Measurements from ENCODE around the gene CHN2. TPM values are rescaled to one million over a fixed set of nuclear protein-coding genes. Genes with fewer than 3 reads are reported as not detected.

Gene CHN2
- total RNA-seq, 1 experiment from 2014 or later: not detected

DNA sequence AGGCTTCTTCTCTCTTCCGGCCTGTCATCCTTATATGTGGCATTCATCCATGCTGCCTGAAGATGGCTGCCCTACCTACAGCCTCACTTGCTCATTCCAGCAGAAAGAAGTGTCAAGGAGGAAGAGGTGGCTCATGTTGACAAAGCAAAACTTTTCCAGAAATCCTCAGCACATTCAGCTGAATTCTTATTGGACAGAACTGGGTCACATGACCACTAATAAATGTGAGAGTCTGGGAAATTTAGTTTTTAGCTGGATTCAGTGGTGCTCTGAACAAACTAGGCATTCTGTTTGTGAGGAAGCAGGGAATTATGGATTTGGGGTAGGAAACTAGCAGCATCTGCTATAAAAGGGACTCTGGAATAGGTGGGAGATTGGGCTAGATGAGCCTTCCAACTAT is 58.6 kb downstream of the CHN2 start:
- H3K4me2 ChIP-seq: no peak overlapping the region
- H3K79me2 ChIP-seq (ENCODE audit: low read depth): no peaks in the 10 kb centered on the region
- ChIA-PET POLR2A (ENCODE audit: unreplicated experiment) (no interaction called here), CTCF (no interaction called here)
- H3F3A ChIP-seq (ENCODE audit: insufficient read depth, low read depth): peaks cover 20% of the 10 kb centered on the region
- H2AFZ ChIP-seq: no peak overlapping the region
- no peaks in the 10 kb centered on the region for H3K9me2 ChIP-seq (ENCODE audit: insufficient read depth)
- no peaks in the 10 kb centered on the region for H3K36me3 ChIP-seq (ENCODE audit: low read depth)
- H3K4me3 ChIP-seq: no peak overlapping the region
- DNase-seq: peak in 1 of 2 experiments; percentile 11
- intact Hi-C loops (cut with micrococcal nuclease; ENCODE audit: unreplicated experiment): no loop called here
- no peak overlapping the region for H3K27ac ChIP-seq
- no peak for TF ChIP-seq EZH2 (IDR thresholded peaks at IDR 0.05; ENCODE audit: low read depth)
- TF ChIP-seq, protein P1, sequence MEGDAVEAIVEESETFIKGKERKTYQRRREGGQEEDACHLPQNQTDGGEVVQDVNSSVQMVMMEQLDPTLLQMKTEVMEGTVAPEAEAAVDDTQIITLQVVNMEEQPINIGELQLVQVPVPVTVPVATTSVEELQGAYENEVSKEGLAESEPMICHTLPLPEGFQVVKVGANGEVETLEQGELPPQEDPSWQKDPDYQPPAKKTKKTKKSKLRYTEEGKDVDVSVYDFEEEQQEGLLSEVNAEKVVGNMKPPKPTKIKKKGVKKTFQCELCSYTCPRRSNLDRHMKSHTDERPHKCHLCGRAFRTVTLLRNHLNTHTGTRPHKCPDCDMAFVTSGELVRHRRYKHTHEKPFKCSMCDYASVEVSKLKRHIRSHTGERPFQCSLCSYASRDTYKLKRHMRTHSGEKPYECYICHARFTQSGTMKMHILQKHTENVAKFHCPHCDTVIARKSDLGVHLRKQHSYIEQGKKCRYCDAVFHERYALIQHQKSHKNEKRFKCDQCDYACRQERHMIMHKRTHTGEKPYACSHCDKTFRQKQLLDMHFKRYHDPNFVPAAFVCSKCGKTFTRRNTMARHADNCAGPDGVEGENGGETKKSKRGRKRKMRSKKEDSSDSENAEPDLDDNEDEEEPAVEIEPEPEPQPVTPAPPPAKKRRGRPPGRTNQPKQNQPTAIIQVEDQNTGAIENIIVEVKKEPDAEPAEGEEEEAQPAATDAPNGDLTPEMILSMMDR (conservative IDR thresholded peaks at IDR 0.05): no peak
- no TSS peak for BruUV-seq (replicated peaks)
- peaks cover 34% of the 10 kb centered on the region for H3K4me1 ChIP-seq (replicated peaks; ENCODE audit: insufficient read depth)
- no peaks in the 10 kb centered on the region for H3K27me3 ChIP-seq (ENCODE audit: insufficient read depth, low read depth)
- H4K20me1 ChIP-seq (ENCODE audit: insufficient read depth): no peaks in the 10 kb centered on the region
- no peaks in the 10 kb centered on the region for H3K9me3 ChIP-seq (ENCODE audit: insufficient read depth, low read depth)

DNA sequence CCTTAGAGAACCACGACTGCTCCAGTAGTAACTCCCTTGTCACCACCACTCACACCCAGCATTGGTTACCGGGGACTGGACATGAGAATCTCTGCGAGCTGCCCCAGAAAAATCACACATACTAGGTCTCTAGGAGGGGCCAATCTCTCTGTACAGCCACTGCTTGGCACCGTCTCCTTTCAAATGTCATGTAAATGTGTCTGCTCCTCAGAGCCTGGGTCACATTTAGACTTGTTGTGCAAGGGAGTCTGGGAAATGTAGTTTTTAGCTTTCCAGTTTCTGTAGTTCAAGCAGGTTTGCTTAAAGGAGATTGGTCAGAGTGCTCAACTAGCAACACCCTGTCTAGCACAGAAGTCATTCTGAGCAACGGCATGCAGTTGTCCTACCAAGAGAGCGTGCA is 60.0 kb downstream of the CHN2 start:
- Histone ChIP-seq H3K4me3 (no peak overlapping the region), H3K4me2 (peak overlapping the region; percentile 55), H3K79me2 (ENCODE audit: low read depth) (no peaks in the 10 kb centered on the region), H3K27ac (peak overlapping the region; percentile 68), H3F3A (ENCODE audit: insufficient read depth, low read depth) (peaks cover 20% of the 10 kb centered on the region), H3K27me3 (ENCODE audit: insufficient read depth, low read depth) (no peaks in the 10 kb centered on the region), H3K36me3 (ENCODE audit: low read depth) (no peaks in the 10 kb centered on the region), H3K9me2 (ENCODE audit: insufficient read depth) (no peaks in the 10 kb centered on the region; the same call in 1 of the 2 replicates), H3K9me3 (ENCODE audit: insufficient read depth, low read depth) (no peaks in the 10 kb centered on the region), H4K20me1 (ENCODE audit: insufficient read depth) (no peaks in the 10 kb centered on the region), H3K4me1 (replicated peaks; ENCODE audit: insufficient read depth) (peaks cover 34% of the 10 kb centered on the region), H2AFZ (no peak overlapping the region)
- intact Hi-C loops (cut with micrococcal nuclease; ENCODE audit: unreplicated experiment): no loop called here
- BruUV-seq (replicated peaks): no TSS peak
- ChIA-PET CTCF (no interaction called here), POLR2A (ENCODE audit: unreplicated experiment) (no interaction called here)
- TF ChIP-seq EZH2 (IDR thresholded peaks at IDR 0.05; ENCODE audit: low read depth): no peak
- TF ChIP-seq, protein P1 (conservative IDR thresholded peaks at IDR 0.05): no peak
- peak in 1 of 2 experiments; percentile 30 for DNase-seq

DNA sequence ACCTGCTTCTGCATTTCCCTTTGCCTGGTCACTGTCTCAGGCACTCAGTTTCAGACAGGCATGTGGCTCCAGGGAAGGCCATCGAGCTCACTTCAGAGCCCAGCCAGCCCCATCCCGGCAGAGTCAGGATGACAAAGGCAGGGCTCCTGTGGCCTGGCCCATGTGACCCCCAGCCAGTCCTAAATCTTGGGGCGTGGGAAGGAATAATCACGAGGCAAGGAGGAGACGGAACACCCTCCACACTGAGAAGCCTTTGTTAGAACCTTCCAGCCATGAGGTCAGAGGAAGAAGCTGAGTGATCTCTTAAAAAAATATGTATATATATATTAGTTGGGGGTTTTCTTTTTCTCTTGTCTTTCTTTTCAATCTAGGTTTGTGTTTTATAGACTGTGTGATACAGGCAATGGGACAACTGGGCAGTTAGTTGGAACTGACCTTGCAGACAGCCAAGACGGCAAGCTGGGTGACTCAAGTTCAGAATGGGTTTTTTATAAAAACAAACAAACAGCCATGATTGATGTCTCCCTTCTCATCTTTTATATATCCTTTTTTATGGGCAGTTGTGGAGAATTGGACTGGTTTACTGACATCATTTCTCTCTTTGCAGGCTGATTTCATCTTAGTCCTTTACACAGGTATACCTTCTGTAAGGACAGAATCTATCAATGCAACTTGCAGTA is 60.8 kb downstream of the CHN2 start:
- H3K4me3 ChIP-seq: no peak overlapping the region; the same call in 1 of the 2 replicates
- POLR2A ChIA-PET (ENCODE audit: unreplicated experiment): no interaction called here
- CTCF ChIA-PET: no interaction called here
- peaks cover 20% of the 10 kb centered on the region for H3F3A ChIP-seq (ENCODE audit: insufficient read depth, low read depth)
- no TSS peak for BruUV-seq (replicated peaks)
- H3K36me3 ChIP-seq (ENCODE audit: low read depth): no peaks in the 10 kb centered on the region
- H3K4me1 ChIP-seq (replicated peaks; ENCODE audit: insufficient read depth): peaks cover 34% of the 10 kb centered on the region
- peak overlapping the region; percentile 68 for H3K27ac ChIP-seq
- no peaks in the 10 kb centered on the region for H3K27me3 ChIP-seq (ENCODE audit: insufficient read depth, low read depth)
- DNase-seq: peak in 1 of 2 experiments; percentile 16
- peak overlapping the region; percentile 55 for H3K4me2 ChIP-seq
- TF ChIP-seq, protein P1 (conservative IDR thresholded peaks at IDR 0.05): no peak
- TF ChIP-seq EZH2 (IDR thresholded peaks at IDR 0.05; ENCODE audit: low read depth): no peak
- no peaks in the 10 kb centered on the region; the same call in 1 of the 2 replicates for H3K9me2 ChIP-seq (ENCODE audit: insufficient read depth)
- no peak overlapping the region for H2AFZ ChIP-seq
- no peaks in the 10 kb centered on the region for H3K9me3 ChIP-seq (ENCODE audit: insufficient read depth, low read depth)
- H3K79me2 ChIP-seq (ENCODE audit: low read depth): no peaks in the 10 kb centered on the region
- intact Hi-C loops (cut with micrococcal nuclease; ENCODE audit: unreplicated experiment): no loop called here
- no peaks in the 10 kb centered on the region for H4K20me1 ChIP-seq (ENCODE audit: insufficient read depth)

All from PC-9 (cell line).